Upper lobe of left lung (tissue), 4 donors: ENCODE measurements around the gene CLSTN1.

Experiments used
- POLR2AphosphoS5 ChIP-seq, 2 donors: sonication (generic); formaldehyde crosslinking; IDR thresholded peaks; one replicate each; pipeline ENCODE4 v1.5.1; 2017; ENCODE audit warnings: antibody characterized with exemption in 2 of 2
- TF ChIP-seq, protein P1 (sequence below), 6 experiments: fragments of 450-650 bp in 4 of 6; fragments of 200-600 bp in 2 of 6; sonication (generic) in 2 of 6; IDR thresholded peaks; one replicate each; pipeline ENCODE4 v1.5.1; 2016 to 2019; ENCODE audit warnings: antibody characterized with exemption in 6 of 6

- TF ChIP-seq, protein P1, sequence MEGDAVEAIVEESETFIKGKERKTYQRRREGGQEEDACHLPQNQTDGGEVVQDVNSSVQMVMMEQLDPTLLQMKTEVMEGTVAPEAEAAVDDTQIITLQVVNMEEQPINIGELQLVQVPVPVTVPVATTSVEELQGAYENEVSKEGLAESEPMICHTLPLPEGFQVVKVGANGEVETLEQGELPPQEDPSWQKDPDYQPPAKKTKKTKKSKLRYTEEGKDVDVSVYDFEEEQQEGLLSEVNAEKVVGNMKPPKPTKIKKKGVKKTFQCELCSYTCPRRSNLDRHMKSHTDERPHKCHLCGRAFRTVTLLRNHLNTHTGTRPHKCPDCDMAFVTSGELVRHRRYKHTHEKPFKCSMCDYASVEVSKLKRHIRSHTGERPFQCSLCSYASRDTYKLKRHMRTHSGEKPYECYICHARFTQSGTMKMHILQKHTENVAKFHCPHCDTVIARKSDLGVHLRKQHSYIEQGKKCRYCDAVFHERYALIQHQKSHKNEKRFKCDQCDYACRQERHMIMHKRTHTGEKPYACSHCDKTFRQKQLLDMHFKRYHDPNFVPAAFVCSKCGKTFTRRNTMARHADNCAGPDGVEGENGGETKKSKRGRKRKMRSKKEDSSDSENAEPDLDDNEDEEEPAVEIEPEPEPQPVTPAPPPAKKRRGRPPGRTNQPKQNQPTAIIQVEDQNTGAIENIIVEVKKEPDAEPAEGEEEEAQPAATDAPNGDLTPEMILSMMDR (IDR thresholded peaks at IDR 0.05), result no peak
- TF ChIP-seq POLR2AphosphoS5 (IDR thresholded peaks at IDR 0.05), result no peak
These were observed 24.3 kb upstream of the CLSTN1 start for GRCh38 chr1:9848022-9848421.
